ENCODE results near the gene BPNT1. TPM values are rescaled to one million over a fixed set of nuclear protein-coding genes. Genes with fewer than 3 reads are reported as not detected.

Gene BPNT1
- total RNA-seq, 1 experiment from 2014 or later: 25.2 TPM

- intact Hi-C loops (cut with micrococcal nuclease): loop anchor here (10.0 kb wide), 2 partner anchors 247 to 287 kb away; no protein-coding TSS in a partner anchor
- ChIA-PET POLR2A (no interaction called here), CTCF (interaction anchor here (2.2 kb wide), 1 partner anchor 10 kb away, joined by 15 read pairs; no protein-coding TSS in a partner anchor), RAD21 (ENCODE audit: low non-redundant PET in 1 of 2, low total read pairs in 2 of 2, uncharacterized antibody in 2 of 2, unreplicated experiment in 2 of 2) (interaction anchor here in 1 of 2 experiments (0.6 kb wide), 1 partner anchor 27 kb away, joined by 4 read pairs; no protein-coding TSS in a partner anchor)
- no peak overlapping the region for H3K4me2 ChIP-seq (ENCODE audit: low read length)
- no peak overlapping the region for H3K27ac ChIP-seq (ENCODE audit: low read depth, low read length)
- H3K9ac ChIP-seq (ENCODE audit: low read length): no peak overlapping the region
- H3K27me3 ChIP-seq (ENCODE audit: insufficient read depth, low read length): no peaks in the 10 kb centered on the region
- H2AFZ ChIP-seq (ENCODE audit: low read depth, low read length, poor library complexity, severe bottlenecking): no peak overlapping the region
- H3K9me3 ChIP-seq (ENCODE audit: control insufficient read depth in 1 of 2, insufficient read depth in 1 of 2, low read depth in 1 of 2, low read length in 2 of 2): no peaks in the 10 kb centered on the region
- no peak overlapping the region for H3K4me3 ChIP-seq (replicated peaks in 1 of 2; ENCODE audit: low read depth in 1 of 2, low read length in 2 of 2)
- ATAC-seq (no peak), DNase-seq (ENCODE audit: low read depth, low spot score) (no peak)
- TF ChIP-seq MAX (IDR thresholded peaks at IDR 0.05) (no peak), ZBTB33 (IDR thresholded peaks at IDR 0.05; ENCODE audit: extremely low read depth, insufficient replicate concordance, low read length) (no peak), ELF1 (IDR thresholded peaks at IDR 0.05; ENCODE audit: borderline replicate concordance, low read depth) (no peak), CTCF (IDR thresholded peaks at IDR 0.05 in 2 of 3, conservative IDR thresholded peaks at IDR 0.05 in 1 of 3; ENCODE audit: borderline replicate concordance in 1 of 3, insufficient read depth in 1 of 3, low read depth in 2 of 3, low read length in 2 of 3) (no peak), POLR2A (IDR thresholded peaks at IDR 0.05; ENCODE audit: borderline replicate concordance, extremely low read depth, insufficient read depth, insufficient read length) (no peak), SRF (IDR thresholded peaks at IDR 0.05; ENCODE audit: low read depth) (no peak), SP1 (IDR thresholded peaks at IDR 0.05; ENCODE audit: low read depth) (no peak), RAD21 (IDR thresholded peaks at IDR 0.05; ENCODE audit: low read depth) (no peak), JUND (IDR thresholded peaks at IDR 0.05) (no peak)
- H4K20me1 ChIP-seq (ENCODE audit: insufficient read depth): no peaks in the 10 kb centered on the region; the same call in 1 of the 2 replicates
- peaks cover 5 to 10% of the 10 kb centered on the region in 2 experiments; a peak in 3 of 4 replicates for H3K36me3 ChIP-seq (ENCODE audit: control insufficient read depth in 1 of 2, insufficient read depth in 2 of 2, low read length in 2 of 2)
- BruUV-seq (replicated peaks): no TSS peak
- no peaks in the 10 kb centered on the region for H3K9me2 ChIP-seq (ENCODE audit: insufficient read depth)
- peaks cover 14% of the 10 kb centered on the region for H3K79me2 ChIP-seq (ENCODE audit: insufficient read depth, low read length)
- no peaks in the 10 kb centered on the region for H3K4me1 ChIP-seq (ENCODE audit: control insufficient read depth in 1 of 2, insufficient read depth in 2 of 2, low read length in 2 of 2)
Observed at GRCh38 chr1:220121791-220122530, 32.4 kb upstream of the BPNT1 start.
